AG04449 (cell line): Measurements from ENCODE around the gene FAM200B.

ENCODE experiments used
- CTCF ChIA-PET: fragments of 350-600 bp; formaldehyde crosslinking; extraction: SDS; loops from one replicate; lab custom pipeline; 2021; ENCODE audit warnings: antibody characterized with exemption; lab: Yijun Ruan, JAX
- POLR2A ChIA-PET: fragments of 400-600, 350-600 bp; formaldehyde crosslinking; extraction: SDS; loops from one replicate; lab custom pipeline; 2020; ENCODE audit warnings: antibody characterized with exemption, inconsistent platforms; lab: Yijun Ruan, JAX
- DNase-seq: peaks from one replicate; pipeline ENCODE4 v3.0.0-alpha.2; 2010; ENCODE audit warnings: low read depth, low spot score
- H3K4me3 ChIP-seq: 2 replicates; pipeline ENCODE4 v1.5.1; 2011; ENCODE audit warnings: low read depth, mild to moderate bottlenecking, control low read depth, low read length
- CTCF ChIP-seq: IDR thresholded peaks from one replicate; pipeline ENCODE4 v1.5.1; 2011; ENCODE audit warnings: mild to moderate bottlenecking, moderate library complexity, low read length, control low read depth, inconsistent platforms; ENCODE audit not compliant: insufficient read depth; ENCODE audit errors: missing control alignments

Gene FAM200B

GRCh38 chr4:15688051-15688450, 6.4 kb downstream of the FAM200B start:
- POLR2A ChIA-PET, result no interaction called here
- CTCF ChIA-PET, result interaction anchor here (0.9 to 1.3 kb wide), 3 partner anchors 9 to 208 kb away, joined by 3 to 4 read pairs (median 3); no protein-coding TSS in a partner anchor
- DNase-seq, result no peak
- H3K4me3 ChIP-seq, result no peak overlapping the region
- no peak for TF ChIP-seq CTCF

- ChIA-PET POLR2A (no interaction called here), CTCF (interaction anchor here (0.8 to 1.3 kb wide), 2 partner anchors 10 to 40 kb away, joined by 3 to 4 read pairs; no protein-coding TSS in a partner anchor)
- no peak for TF ChIP-seq CTCF
- H3K4me3 ChIP-seq, result no peak overlapping the region
- no peak for DNase-seq
These were observed 7.9 kb downstream of the FAM200B start for GRCh38 chr4:15689540-15689939.

DNA sequence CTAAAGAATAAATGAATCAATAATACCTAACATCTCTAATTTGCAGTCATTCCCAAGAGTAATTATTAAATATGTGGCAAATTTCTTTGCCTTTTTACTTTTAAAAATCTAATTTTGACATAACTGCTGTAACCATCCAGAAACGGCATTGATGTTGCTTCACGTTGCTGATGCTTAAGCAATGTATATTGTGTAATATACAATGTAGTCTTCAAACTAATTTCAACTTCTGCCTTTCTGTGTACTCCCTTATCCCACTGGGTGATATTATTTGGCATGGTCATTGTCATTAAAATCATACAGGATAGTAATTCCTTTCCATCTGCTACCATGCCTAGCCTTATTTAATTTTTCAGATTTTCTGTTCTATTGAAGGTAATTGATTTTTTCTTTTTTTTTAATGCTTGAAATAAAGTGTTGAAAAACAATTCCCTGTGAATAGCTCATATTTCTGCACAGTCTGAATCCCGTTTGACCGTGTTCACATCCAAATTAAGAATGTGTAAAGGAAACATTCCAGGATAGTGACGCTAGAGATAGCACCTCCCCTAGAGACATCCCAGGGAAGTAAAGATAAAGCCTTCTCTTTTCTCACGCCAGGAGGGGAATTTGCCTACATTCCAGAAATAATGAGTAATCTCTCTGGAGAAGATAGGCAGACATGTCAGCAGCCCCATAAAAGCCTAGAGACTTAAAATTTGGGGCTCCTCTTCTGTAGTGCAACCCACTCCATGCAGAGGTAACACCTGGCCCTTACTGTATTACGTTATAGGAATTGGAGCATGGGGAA, 8.6 kb downstream of the FAM200B start:
- ChIA-PET CTCF (no interaction called here), POLR2A (interaction anchor here (0.6 kb wide), 1 partner anchor 9 kb away, joined by 4 read pairs; the partner anchor contains the start of gene FAM200B)
- DNase-seq, result peak; percentile 94
- no peak for TF ChIP-seq CTCF
- H3K4me3 ChIP-seq, result no peak overlapping the region

- no peak overlapping the region for H3K4me3 ChIP-seq
- TF ChIP-seq CTCF, result no peak
- ChIA-PET POLR2A (no interaction called here), CTCF (interaction anchor here (1.3 kb wide), 1 partner anchor 11 kb away, joined by 4 read pairs; the partner anchor contains the start of gene BST1)
- no peak for DNase-seq
These were observed 9.9 kb downstream of the FAM200B start for GRCh38 chr4:15691346-15692135.

- no peak for TF ChIP-seq CTCF
- ChIA-PET CTCF (interaction anchor here (1.3 to 1.4 kb wide), 3 partner anchors 10 to 213 kb away, joined by 3 to 4 read pairs (median 3); partner anchors contain the start of gene BST1), POLR2A (no interaction called here)
- no peak for DNase-seq
- no peak overlapping the region for H3K4me3 ChIP-seq
These were observed 11.0 kb downstream of the FAM200B start for GRCh38 chr4:15692602-15693001.
